Hematopoietic multipotent progenitor cell treated with erythropoietin and hydrocortisone succinate and interleukin-3 and kit ligand, for 17 days (in vitro differentiated cells): ENCODE measurements around the gene SENP6.
"Not testable (repeated sequence)": the region's sequence is repeated elsewhere in the genome, so short reads cannot be mapped to it uniquely, and the experiment has no call there.

Source experiments
- DNase-seq: peaks from one replicate; pipeline ENCODE4 v3.0.0-alpha.2; 2015; ENCODE audit warnings: low spot score

The SENP6 gene

DNA sequence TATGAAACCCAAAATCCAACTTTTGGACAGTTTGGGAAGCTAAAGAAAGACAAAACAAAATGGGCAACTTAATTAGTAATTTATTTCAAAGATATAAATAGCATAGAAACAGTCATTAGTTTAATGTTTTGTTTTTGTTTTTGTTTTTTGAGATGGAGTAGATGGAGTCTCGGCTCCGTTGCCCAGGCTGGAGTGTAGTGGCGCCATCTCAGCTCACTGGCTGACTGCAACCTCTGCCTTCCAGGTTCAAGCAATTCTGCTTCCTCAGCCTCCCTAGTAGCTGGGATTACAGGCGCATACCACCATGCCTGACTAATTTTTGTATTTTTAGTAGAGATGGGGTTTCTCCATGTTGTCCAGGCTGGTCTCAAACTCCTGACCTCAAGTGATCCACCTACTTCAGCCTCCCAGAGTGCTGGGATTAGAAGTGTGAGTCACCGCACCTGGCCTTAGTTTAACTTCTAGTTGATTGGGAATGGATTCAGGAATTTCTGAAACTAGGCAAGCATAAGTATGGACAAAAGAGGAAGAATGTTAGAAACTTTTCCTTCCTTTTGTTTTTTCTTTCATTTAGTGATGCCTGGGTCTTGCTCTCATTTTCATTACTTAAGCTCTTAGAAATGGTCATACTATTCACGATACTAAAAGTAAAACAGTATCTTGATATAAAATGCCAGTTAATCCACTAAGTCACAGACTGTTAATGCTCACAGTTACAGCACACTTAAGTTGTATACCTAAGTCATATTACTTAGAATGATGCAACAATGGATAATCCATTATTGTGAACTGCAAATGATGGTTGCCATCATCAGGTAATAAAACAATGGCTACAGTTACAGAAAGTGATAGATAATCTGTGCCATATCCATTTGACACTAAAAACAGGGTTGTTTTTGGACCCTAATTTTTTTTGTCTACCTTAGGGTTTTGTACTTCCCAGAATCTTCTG lies 8.2 kb downstream of the SENP6 start:
- no peak for DNase-seq

DNA sequence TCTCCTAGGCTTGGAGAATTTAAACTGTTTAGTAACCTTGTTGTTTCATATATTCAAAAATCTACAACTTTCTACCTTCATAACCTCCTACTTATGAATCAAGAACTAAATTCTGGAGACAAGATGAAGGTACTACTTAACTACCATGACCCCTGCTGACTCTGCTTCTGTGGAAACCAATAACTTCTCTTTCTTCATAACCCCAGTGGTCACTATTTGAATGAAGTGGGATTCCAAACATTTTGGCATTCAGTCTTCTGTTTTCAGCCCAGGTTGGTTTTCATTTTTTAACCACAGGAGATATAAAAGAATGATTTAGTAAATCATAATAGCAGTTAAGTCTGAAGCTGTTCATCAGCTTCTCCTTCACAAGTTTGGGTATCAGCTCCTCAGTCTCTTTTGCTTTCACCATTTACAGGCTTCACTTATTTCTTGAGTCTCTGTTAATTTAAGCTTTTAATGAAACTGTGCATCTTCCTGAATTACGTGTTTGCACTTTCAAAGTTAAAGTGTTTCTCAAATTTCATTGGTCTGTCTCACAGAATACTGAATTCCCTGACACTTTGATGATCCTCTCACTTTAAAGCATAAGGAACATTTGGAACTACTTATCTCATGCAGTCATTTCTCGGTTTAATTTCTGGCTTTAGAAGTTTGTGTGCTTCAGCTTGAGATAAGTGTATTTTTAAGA lies 9.5 kb downstream of the SENP6 start:
- DNase-seq: no peak

DNA sequence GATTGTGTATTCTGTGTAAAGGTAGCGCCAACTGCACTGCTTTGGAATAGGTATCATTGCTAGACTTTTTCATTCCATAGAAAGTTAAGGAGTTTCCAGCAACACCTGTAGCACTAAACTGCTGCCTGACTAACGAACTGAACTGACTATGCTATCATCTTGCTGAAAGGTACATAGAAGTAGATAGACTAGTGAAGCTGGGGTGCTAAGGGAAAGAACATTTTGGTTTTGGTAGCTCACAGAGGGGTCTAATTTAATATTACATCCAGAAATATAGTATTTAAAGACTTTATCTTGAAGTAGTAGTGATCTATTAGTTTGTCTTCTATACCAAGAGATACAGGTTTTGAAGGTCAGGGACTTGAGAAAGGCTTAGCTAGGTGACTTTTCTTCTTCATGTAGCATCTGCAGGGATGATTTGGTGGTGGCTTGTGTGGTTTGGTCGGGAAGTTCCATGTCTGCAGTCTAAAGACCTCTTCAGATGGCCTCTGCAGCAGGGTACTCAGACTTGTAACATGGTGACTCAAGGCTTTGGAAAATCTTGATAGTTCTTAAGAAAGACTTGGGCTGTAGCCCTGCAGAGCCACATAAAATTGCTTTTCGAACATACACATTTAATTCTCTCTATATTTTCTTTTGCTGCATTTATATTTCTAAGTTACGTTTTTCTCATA lies 10.2 kb downstream of the SENP6 start:
- DNase-seq: no peak

DNA sequence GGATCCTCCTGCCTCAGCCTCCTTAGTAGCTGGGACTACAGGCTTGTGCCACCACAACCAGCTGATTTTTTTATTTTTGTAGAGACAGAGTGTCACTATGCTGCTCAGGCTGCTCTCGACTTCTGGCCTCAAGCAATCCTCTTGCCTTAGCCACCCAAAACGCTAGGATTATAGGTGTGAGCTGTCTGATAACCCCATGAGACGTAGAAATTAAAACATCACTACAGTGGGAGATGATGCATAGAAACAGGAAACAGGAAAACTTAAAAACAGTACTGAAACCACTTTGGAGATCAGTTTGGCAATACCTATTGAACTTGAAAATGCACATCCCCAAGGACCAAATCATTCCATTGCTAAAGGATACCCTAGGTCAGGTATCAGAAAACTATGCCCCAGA lies 10.8 kb downstream of the SENP6 start:
- DNase-seq: no peak

DNA sequence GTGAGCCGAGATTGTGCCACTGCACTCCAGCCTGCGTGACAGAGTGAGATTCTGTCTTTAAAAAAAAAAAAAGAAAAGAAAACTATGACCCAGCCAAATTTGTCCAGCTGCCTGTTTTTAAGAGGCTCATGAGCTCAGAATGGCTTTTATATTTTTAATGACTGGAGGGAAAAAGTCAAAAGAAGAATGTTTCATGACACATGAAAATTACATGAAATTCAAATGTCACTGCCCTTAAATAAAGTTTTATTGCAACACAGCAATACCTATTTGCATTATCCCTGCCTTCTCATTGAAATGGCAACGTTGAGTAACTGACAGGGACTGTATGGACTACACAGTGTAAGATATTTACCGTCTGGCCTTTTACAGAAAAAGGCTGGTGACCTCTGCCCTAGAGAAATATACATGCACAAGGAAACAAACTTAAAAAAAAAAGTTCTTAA lies 11.4 kb downstream of the SENP6 start:
- DNase-seq: no peak

DNA sequence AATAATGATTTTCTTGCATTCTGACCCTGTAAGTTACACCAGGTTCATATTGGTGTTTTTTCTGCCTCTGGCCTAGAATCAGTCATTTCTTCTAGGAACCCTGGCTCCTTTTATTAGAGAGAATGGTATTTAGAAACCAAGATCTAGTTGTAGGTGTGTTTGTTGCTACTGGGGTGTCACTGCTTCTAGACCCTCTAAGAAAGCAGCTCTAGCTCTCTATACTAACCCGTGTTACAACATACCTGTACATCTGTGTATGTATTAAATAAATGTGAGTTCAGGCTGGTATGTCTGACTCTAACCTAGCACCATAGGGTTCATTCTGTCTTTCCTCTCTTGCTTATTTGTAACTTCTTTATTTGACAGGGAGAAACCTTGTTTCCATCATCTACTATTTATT lies 16.8 kb downstream of the SENP6 start:
- no peak for DNase-seq

DNA sequence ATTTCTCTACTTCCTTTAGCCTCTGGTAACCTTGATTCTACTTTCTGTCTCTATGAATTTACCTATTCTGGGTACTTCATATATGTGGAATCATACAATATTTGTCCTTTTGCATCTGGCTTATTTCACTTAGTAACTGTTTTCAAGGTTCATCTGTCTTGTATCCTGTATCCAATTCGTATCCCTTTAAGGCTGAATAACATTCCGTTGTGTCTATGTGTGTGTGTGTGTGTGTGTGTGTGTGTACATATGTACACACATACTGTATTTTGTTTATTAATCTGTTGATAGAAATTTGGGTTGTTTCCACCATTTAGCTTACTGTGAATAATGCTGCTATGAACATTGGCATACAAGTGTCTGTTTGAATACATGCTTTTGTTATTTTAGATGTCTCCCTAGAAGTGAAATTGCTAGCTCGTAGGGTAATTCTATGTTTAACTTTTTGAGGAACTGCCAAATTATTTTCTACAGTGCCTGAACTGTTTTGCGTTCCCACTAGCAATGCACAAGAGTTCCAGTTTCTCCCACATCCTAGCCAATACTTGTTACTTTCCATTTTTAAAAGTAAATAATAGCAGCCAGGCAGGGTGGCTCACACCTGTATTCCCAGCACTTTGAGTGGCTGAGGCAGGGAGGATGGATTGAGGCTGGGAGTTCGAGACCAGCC lies 17.7 kb downstream of the SENP6 start:
- no peak for DNase-seq

DNA sequence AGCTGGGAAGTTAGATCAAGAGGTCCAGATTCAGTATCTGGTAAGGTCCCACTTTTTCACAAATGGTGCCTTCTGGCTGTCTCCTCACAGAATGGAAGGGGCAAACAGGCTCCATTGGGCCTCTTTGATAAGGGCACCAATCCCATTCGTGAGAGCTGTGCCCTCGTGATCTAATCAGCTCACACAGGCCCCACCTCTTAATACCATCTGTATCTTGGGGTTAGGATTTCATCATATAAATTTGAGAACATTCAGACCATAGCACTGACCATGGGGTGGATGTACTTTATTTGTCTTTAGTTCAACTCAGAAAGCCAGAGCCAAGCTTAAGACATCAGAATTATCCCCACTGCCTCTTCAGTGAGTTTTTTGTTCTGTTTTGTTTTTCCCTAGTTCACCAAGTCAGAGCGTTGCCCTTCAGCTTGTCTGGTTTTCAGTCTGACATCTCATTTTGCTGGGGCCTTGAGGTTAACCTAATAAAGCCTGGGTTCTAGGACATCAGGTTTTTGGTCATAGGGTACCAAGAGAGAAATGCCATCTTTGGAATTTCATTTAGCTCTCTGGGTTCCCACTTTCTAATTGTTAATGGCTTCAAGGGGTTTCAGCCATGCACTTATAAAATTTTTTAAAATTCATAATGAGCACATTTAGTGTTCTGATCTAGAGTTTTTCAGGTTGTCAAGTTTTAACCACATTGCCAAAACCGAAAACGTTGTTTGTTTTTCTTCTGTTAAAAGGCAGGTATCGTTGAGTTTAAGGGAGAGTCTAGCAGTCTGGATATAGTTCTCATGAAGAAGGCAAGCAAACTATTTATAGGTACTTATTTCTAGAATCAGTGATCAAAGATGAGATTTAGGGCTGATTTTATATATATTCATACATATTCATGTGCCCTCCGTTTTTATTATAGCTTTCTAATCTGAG lies 19.0 kb downstream of the SENP6 start:
- DNase-seq: peak; percentile 37

DNA sequence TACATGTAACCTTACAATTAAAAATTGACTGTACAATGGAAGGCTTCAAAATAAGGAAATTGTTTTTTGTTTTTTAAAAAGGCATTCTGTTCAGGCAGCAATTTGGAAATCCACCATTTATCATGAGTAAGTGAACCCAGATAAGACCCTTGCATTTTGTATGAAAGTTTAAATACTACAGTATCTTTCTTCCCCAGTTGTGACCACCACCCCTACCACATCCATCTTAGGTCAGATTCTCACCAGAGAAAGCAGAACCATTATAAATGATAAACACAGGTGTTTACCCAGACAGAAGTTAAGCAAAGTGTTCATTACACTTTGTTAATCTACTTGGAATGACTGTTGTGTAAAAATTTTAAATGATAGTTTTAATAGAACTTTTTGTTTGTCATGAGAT lies 20.2 kb downstream of the SENP6 start:
- no peak for DNase-seq

DNA sequence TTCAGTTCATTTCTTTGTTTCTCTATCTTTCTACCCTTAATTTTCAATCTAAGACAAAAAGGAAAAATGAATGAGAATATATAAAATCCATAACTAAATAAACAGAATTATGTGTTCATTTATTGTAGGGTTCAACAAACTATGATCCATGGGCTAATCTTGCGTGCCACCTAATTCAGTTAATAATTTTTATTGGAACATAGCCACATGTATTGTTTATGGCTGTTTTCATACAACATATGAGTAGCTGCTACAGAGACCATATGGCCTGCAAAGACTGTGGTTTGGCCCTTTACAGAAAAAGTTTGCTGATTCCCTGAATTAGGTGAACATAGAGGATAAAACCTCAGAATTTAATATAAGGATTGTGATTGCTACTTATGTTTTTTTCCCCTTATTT lies 21.8 kb downstream of the SENP6 start:
- DNase-seq: no peak

DNA sequence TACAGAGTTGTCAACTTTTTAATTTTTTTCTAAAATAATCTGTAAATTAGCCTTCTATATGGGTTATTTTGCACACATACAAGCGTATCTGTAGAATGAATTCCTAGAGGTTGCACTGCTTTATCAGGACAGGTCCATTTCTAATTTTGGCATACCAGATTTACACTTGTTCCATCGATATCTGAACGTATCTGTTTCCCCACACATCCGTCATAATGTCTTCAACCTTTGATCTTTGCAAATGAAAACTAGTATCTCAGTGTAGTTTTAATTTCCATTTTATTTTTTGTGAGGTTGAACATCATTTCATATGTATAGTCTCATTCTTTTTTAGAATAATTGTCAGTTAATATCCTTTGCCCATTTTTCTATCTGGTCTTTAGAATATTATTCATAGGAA lies 22.7 kb downstream of the SENP6 start:
- DNase-seq: no peak

DNA sequence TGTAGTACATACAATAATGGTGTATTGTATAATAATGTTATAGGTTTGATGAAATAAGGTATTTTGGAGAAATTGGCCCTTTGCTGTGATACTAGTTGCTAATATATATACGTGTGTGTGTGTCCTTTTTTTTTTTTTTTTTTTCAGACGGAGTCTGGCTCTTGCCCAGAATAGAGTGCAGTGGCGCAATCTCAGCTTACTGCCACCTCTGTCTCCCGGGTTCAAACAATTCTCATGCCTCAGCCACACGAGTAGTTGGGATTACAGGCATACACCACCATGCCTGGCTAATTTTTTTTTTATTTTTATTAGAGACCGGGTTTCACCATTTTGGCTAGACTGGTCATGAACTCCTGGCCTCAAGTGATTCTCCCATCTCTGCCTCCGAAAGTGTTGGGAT lies 23.3 kb downstream of the SENP6 start:
- no peak for DNase-seq

DNA sequence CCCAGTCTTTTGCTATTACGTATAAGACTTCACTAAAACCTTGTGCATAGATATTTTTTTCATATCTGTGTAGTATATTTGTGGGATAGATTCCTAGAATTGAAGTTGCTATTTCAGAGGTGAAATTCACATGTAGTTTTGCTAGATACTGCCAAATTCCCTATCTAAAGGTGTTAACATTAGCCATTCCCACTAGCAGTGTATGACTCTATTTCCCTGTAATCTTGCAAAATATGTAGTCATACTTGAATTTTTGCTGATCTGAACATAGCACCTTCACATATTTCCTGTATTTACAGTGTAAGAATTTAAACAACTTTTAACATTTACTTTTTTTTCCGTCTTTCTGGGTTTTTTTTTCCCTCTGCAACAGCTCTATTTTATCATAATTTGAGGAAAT lies 24.9 kb downstream of the SENP6 start:
- DNase-seq: no peak

DNA sequence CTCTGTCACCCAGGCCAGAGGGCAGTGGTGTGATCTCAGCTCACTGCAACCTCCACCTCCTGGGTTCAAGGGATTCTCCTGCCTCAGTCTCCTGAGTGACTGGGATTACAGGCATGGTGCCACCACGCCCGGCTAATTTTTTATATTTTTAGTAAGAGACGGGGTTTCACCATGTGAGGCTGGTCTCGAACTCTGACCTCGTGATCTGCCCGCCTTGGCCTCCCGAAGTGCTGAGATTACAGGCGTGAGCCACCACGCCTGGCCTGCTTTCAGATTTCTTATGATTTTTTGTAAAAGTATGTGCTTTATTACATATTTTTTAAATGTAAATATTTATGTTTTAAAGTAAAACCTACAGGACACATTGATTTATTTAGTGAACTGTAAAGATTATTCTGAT lies 26.0 kb downstream of the SENP6 start:
- DNase-seq: not testable (repeated sequence)

DNA sequence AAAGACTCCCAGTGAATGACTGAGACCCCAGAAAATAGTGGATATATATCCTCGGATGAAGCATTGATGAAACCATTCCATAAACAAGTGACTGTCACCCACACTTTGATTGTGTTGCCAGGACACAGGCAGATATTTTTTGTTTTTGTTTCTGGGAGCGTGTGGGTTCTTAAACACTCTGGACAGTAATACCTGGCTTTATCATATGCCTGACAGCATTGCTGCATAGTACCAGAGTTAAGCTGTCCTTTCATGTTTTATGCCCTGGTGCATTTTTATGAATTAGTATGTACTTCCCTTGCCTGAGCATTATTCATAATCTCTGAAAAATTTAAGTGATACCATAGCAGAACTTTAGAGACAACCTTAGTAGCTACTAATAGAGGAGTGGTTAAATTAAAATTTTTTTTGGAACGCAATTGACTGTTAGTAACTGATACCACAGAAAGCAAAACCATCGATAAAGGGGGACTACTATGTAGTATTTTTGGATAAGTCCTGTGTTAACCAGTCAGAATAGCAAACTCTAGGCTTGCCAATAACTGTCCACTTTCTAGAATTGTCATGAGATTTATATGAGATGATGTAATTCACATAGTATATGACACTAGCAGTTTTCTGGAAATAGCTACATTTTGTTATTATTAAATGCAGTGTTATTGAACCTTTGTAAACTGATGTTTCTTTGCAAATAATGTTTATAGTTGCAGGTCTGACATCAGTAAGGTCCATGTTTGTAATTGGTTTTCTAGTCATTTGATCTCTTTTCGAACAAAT lies 30.4 kb downstream of the SENP6 start:
- DNase-seq: no peak

DNA sequence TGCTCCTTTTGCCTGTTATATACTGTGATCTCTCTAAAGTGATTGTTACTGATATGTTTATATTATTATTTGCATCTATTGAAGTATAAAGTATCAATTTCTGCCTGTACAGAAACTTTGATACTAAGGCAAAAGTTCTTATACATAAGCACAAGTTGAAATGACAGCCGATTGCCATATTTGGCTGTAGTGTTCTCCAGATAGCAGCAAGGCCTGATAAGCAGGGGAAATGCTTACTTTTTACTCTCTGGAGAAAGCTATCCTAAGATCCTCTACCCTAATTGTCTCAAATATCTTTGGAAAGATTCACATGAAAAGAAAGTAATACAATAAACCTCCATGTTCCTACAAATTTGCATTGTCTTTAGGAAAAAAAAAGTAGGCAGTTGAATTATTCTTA lies 31.4 kb downstream of the SENP6 start:
- DNase-seq: no peak

DNA sequence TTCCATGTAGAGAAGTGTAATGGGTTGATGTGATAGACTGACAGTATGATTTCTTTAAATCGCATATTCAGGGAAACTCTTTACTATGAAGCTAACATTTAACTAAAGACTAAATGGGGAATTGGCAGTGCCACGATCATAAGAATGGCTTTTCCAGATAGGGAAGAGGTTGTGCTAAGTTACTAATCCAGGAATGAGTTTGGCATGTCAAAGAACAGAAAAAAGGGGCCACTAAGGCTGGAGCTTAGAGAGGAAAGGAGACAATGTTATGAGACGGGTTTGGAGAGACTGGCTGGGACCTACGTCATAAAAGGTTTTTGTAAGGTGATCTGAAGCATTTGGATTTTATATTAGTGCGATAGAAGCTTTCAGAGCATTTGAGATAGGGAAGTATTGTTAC lies 40.6 kb downstream of the SENP6 start:
- no peak for DNase-seq

DNA sequence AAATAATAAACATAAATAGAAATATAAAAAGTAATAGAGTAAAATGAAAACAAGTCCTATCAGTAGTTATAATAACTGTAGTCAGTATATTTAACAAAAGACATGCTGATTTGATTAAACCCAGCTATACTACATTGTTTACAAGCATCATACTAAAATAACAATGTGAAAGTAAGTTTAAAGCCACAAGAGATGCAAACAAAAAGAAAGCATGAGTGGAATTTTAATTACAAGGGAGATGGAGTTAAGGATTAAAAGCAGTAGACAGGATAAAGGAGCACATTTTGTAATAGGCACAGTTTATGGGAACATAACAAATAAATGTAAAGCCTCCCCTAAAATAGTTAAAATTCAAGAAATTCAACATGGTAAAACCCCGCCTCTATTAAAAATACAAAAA lies 41.5 kb downstream of the SENP6 start:
- no peak for DNase-seq

DNA sequence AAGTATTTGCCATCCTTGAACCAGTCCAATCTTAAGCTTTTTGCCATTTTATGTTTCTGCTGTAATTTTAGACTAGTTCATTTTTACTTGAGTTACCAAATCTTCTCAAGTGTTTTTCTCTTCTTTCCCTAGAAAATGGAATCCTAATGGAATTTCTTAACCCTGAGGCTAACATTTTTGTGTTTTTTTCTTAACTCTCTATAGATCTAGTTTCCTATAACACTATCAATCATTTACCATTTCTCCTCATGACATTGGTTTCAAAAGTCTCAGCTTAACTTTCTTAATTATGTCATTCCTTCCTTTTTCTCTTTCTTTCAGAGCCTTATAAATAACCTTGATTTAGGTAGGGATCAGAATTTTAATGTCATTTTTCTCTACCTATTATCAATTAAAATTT lies 54.8 kb downstream of the SENP6 start:
- no peak for DNase-seq

DNA sequence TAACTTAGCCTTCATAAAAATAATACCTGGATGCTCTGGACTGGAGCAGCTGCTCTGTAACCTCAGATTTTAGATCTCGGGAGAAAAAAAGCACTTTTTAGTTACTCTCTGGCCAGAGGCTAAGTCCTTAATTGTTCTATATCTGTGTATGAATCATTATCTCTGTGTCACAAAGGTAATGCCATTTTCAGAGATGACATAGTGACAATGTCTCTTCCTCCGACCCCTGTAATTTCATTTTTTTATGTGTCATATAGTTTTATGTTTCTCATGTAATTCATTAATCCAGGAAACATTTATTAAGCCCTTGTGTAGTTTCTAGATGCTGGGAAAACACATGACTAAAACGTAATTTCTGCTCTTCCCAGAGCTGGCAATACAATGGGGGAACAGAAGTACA lies 55.6 kb downstream of the SENP6 start:
- no peak for DNase-seq
